ENCODE results near the gene ELL. TPM values are rescaled to one million over a fixed set of nuclear protein-coding genes. Genes with fewer than 3 reads are reported as not detected.

Gene ELL
- total RNA-seq (ENCODE audit: unreplicated experiment), result 11.0 TPM
- long read RNA-seq, full-length matches to known transcripts, result 4 of 4 reads
- long read RNA-seq, partial matches to known transcripts, result 0 of 4 reads
- long read RNA-seq, other reads (novel, unspliced or antisense), result 0 of 4 reads

DNA sequence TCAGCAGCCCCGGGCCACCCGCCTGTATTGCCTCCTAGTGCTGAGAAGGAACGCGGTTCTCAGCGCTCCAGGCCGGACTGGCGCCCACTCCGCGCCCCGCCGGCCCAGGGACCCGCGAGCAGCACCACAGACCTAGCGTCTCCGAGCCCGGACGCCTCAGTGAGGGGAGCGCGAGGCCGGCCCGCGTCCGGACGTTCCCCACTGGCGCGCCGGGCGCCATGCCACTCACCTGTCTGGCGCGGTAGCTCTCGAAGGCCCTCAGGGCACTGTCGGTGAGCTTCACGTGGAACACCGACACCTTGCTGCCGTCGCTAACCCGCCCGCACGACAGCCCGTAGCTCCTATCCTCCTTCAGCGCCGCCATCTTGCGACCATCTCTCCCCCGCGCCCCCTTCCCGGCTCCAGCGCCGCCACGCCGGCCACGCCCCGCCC, at the start of gene ELL:
Gene ELL (minus strand): TSS at position 379 of the 432 bp plus-strand sequence. CDS start 15 bp downstream, at position 364.
- TF ChIP-seq, protein P1, sequence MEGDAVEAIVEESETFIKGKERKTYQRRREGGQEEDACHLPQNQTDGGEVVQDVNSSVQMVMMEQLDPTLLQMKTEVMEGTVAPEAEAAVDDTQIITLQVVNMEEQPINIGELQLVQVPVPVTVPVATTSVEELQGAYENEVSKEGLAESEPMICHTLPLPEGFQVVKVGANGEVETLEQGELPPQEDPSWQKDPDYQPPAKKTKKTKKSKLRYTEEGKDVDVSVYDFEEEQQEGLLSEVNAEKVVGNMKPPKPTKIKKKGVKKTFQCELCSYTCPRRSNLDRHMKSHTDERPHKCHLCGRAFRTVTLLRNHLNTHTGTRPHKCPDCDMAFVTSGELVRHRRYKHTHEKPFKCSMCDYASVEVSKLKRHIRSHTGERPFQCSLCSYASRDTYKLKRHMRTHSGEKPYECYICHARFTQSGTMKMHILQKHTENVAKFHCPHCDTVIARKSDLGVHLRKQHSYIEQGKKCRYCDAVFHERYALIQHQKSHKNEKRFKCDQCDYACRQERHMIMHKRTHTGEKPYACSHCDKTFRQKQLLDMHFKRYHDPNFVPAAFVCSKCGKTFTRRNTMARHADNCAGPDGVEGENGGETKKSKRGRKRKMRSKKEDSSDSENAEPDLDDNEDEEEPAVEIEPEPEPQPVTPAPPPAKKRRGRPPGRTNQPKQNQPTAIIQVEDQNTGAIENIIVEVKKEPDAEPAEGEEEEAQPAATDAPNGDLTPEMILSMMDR (IDR thresholded peaks at IDR 0.05; ENCODE audit: unreplicated experiment), result no peak

GRCh38 chr19:18568367-18568766, 46.5 kb upstream of the ELL start:
- H3K9me3 Mint-ChIP-seq (ENCODE audit: unreplicated experiment), result no peaks in the 10 kb centered on the region
- H3K4me1 Mint-ChIP-seq (ENCODE audit: unreplicated experiment), result peaks cover 9% of the 10 kb centered on the region
- peaks cover 39% of the 10 kb centered on the region for H3K36me3 Mint-ChIP-seq (ENCODE audit: low read depth, unreplicated experiment)
- no peak overlapping the region for H3K27ac Mint-ChIP-seq (ENCODE audit: unreplicated experiment)
- no peak overlapping the region for H3K4me3 Mint-ChIP-seq (ENCODE audit: unreplicated experiment)
- peaks cover 11% of the 10 kb centered on the region for H3K27me3 Mint-ChIP-seq (ENCODE audit: unreplicated experiment)
- TF ChIP-seq, protein P1 (IDR thresholded peaks at IDR 0.05; ENCODE audit: unreplicated experiment), result no peak
- no peak for DNase-seq (ENCODE audit: low spot score)

More for the DNA sequence above, at the start of gene ELL:
- H3K27me3 Mint-ChIP-seq (ENCODE audit: unreplicated experiment), result peaks cover 11% of the 10 kb centered on the region
- H3K36me3 Mint-ChIP-seq (ENCODE audit: low read depth, unreplicated experiment), result no peaks in the 10 kb centered on the region
- H3K4me1 Mint-ChIP-seq (ENCODE audit: unreplicated experiment), result peaks cover 9% of the 10 kb centered on the region
- DNase-seq (ENCODE audit: low spot score), result no peak
- H3K27ac Mint-ChIP-seq (ENCODE audit: unreplicated experiment), result peak within 1 kb of the TSS; percentile 96
- H3K9me3 Mint-ChIP-seq (ENCODE audit: unreplicated experiment), result no peaks in the 10 kb centered on the region
- peak within 1 kb of the TSS; percentile 97 for H3K4me3 Mint-ChIP-seq (ENCODE audit: unreplicated experiment)

GRCh38 chr19:18566953-18567352, 45.1 kb upstream of the ELL start:
- H3K27me3 Mint-ChIP-seq (ENCODE audit: unreplicated experiment), result peaks cover 5% of the 10 kb centered on the region
- H3K4me3 Mint-ChIP-seq (ENCODE audit: unreplicated experiment), result no peak overlapping the region
- TF ChIP-seq, protein P1 (IDR thresholded peaks at IDR 0.05; ENCODE audit: unreplicated experiment), result no peak
- no peaks in the 10 kb centered on the region for H3K9me3 Mint-ChIP-seq (ENCODE audit: unreplicated experiment)
- no peak for DNase-seq (ENCODE audit: low spot score)
- H3K36me3 Mint-ChIP-seq (ENCODE audit: low read depth, unreplicated experiment), result peaks cover 32% of the 10 kb centered on the region
- no peaks in the 10 kb centered on the region for H3K4me1 Mint-ChIP-seq (ENCODE audit: unreplicated experiment)
- H3K27ac Mint-ChIP-seq (ENCODE audit: unreplicated experiment), result no peak overlapping the region

DNA sequence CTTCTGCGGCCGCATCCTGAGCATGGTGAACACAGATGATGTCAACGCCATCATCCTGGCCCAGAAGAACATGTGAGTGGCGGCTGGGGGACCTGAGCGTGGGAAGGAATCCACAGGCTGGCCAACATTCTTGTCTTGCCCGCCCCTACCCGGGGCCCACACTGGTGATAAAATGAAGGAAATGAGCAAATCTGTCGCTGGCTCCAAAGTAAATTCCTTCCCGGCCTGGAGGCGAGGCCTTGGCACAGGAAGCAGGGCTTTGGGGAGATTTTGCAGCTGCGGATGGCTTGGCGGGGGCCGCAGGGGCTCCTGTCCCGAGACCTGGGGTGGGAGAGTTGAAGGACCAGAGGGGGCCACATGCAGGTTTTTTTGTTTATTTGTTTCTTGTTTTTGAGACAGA, 40.2 kb upstream of the ELL start:
- peaks cover 8% of the 10 kb centered on the region for H3K4me1 Mint-ChIP-seq (ENCODE audit: unreplicated experiment)
- peaks cover 10% of the 10 kb centered on the region for H3K36me3 Mint-ChIP-seq (ENCODE audit: low read depth, unreplicated experiment)
- DNase-seq (ENCODE audit: low spot score), result no peak
- H3K4me3 Mint-ChIP-seq (ENCODE audit: unreplicated experiment), result no peak overlapping the region
- TF ChIP-seq, protein P1 (IDR thresholded peaks at IDR 0.05; ENCODE audit: unreplicated experiment), result no peak
- no peaks in the 10 kb centered on the region for H3K9me3 Mint-ChIP-seq (ENCODE audit: unreplicated experiment)
- no peak overlapping the region for H3K27ac Mint-ChIP-seq (ENCODE audit: unreplicated experiment)
- peaks cover 4% of the 10 kb centered on the region for H3K27me3 Mint-ChIP-seq (ENCODE audit: unreplicated experiment)

DNA sequence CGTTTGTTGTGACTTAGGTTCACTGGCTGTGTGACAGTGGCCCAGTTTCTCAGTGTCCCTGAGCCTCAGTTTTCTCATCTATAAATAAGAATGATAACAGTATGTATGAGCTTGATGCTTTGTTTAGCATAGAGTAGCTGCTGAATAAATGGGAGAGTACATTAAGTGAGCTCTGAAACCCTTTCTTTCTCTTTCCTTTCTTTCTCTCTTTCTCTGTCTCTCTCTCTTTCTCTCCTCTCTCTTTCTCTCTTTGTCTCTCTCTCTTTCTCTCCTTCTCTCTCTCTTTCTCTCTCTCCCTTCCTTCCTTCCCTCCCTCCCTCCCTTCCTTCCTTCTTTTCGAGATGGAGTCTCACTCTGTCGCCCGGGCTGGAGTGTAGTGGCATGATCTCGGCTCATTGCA, 37.8 kb upstream of the ELL start:
- DNase-seq (ENCODE audit: low spot score), result no peak
- TF ChIP-seq, protein P1 (IDR thresholded peaks at IDR 0.05; ENCODE audit: unreplicated experiment), result no peak
- H3K9me3 Mint-ChIP-seq (ENCODE audit: unreplicated experiment), result no peaks in the 10 kb centered on the region
- H3K4me1 Mint-ChIP-seq (ENCODE audit: unreplicated experiment), result peaks cover 8% of the 10 kb centered on the region
- H3K36me3 Mint-ChIP-seq (ENCODE audit: low read depth, unreplicated experiment), result peaks cover 4% of the 10 kb centered on the region
- no peak overlapping the region for H3K27ac Mint-ChIP-seq (ENCODE audit: unreplicated experiment)
- no peak overlapping the region for H3K4me3 Mint-ChIP-seq (ENCODE audit: unreplicated experiment)
- peaks cover 5% of the 10 kb centered on the region for H3K27me3 Mint-ChIP-seq (ENCODE audit: unreplicated experiment)
